GM12878 (cell line): ENCODE results near the gene ASMTL. TPM values are rescaled to one million over a fixed set of nuclear protein-coding genes. Genes with fewer than 3 reads are reported as not detected.
A peak's percentile ranks its signal among the peaks of the same experiment; 100 is the strongest.

Experiments used
- CBFB ChIP-seq: IDR thresholded peaks from 2 replicates; pipeline ENCODE4 v1.6.1; 2016; ENCODE audit warnings: antibody characterized with exemption, low read depth
- CBX5 ChIP-seq: sonication (generic); IDR thresholded peaks from 2 replicates; pipeline ENCODE4 v1.6.1; 2016; ENCODE audit warnings: low read depth, moderate library complexity, mild to moderate bottlenecking, inconsistent platforms
- FOS ChIP-seq: IDR thresholded peaks from 3 replicates; pipeline ENCODE4 v1.6.1; 2011; ENCODE audit warnings: borderline replicate concordance; ENCODE audit not compliant: insufficient read length; ENCODE audit errors: extremely low read depth
- FOXK2 ChIP-seq: fragments of 450-650 bp; IDR thresholded peaks from 2 replicates; pipeline ENCODE4 v1.6.1; 2017; ENCODE audit warnings: mild to moderate bottlenecking, moderate library complexity
- FOXM1 ChIP-seq: IDR thresholded peaks from 2 replicates; pipeline ENCODE4 v1.6.1; 2012; ENCODE audit warnings: low read depth, mild to moderate bottlenecking, inconsistent platforms, low read length, moderate library complexity
- HDAC6 ChIP-seq: fragments of 200-600 bp; sonication (generic); IDR thresholded peaks from one replicate; pipeline ENCODE4 v1.8.0; 2017; ENCODE audit warnings: antibody characterized with exemption; ENCODE audit not compliant: unreplicated experiment
- IKZF1 ChIP-seq: fragments of 450-650 bp; conservative IDR thresholded peaks from 2 replicates; pipeline ENCODE4 v1.6.1; 2017; ENCODE audit warnings: antibody characterized with exemption, mild to moderate bottlenecking
- MEF2A ChIP-seq: IDR thresholded peaks from 2 replicates; pipeline ENCODE4 v1.6.1; 2011; ENCODE audit warnings: low read depth, mild to moderate bottlenecking, low read length, moderate library complexity; ENCODE audit not compliant: insufficient read depth
- NFYA ChIP-seq: IDR thresholded peaks from 2 replicates; pipeline ENCODE4 v1.6.1; 2011; ENCODE audit warnings: low read depth, mild to moderate bottlenecking, low read length, improper control_type of control experiment, borderline replicate concordance
- NR2F1 ChIP-seq: fragments of 450-650 bp; conservative IDR thresholded peaks from 2 replicates; pipeline ENCODE4 v1.6.1; 2017; ENCODE audit warnings: mild to moderate bottlenecking
- PAX5 ChIP-seq: IDR thresholded peaks from 2 replicates; pipeline ENCODE4 v1.6.1; 2011; ENCODE audit warnings: low read depth, low read length, borderline replicate concordance
- POLR2A ChIP-seq: IDR thresholded peaks from 2 replicates; pipeline ENCODE4 v1.6.1; 2011; ENCODE audit warnings: low read depth, mild to moderate bottlenecking, low read length
- POU2F2 ChIP-seq: IDR thresholded peaks from 3 replicates; pipeline ENCODE4 v1.6.1; 2011; ENCODE audit warnings: low read depth, mild to moderate bottlenecking, low read length, borderline replicate concordance
- RAD51 ChIP-seq: fragments of 450-650 bp; IDR thresholded peaks from 2 replicates; pipeline ENCODE4 v1.6.1; 2016; ENCODE audit warnings: moderate library complexity, mild to moderate bottlenecking, inconsistent platforms
- RBBP5 ChIP-seq: fragments of 200-600 bp; sonication (generic); conservative IDR thresholded peaks from 2 replicates; pipeline ENCODE4 v1.6.1; 2016
- RFX5 ChIP-seq: IDR thresholded peaks from 2 replicates; pipeline ENCODE4 v1.6.1; 2011; ENCODE audit warnings: low read depth, low read length, improper control_type of control experiment
- SIN3A ChIP-seq: IDR thresholded peaks from 2 replicates; pipeline ENCODE4 v1.6.1; 2012; ENCODE audit warnings: low read depth, low read length, improper control_type of control experiment
- SMAD1 ChIP-seq: fragments of 450-650 bp; IDR thresholded peaks from 2 replicates; pipeline ENCODE4 v1.6.1; 2018; ENCODE audit warnings: mild to moderate bottlenecking, low read depth; ENCODE audit not compliant: partially characterized antibody
- SMARCA5 ChIP-seq: fragments of 450-650 bp; IDR thresholded peaks from 2 replicates; pipeline ENCODE4 v1.6.1; 2017; ENCODE audit warnings: mild to moderate bottlenecking
- SP1 ChIP-seq: IDR thresholded peaks from one replicate; pipeline ENCODE4 v1.6.1; 2011; ENCODE audit warnings: low read depth, low read length
- SPI1 ChIP-seq: IDR thresholded peaks from 2 replicates; pipeline ENCODE4 v1.6.1; 2011; ENCODE audit warnings: low read depth, mild to moderate bottlenecking, low read length, moderate library complexity, borderline replicate concordance; ENCODE audit not compliant: insufficient read depth
- SREBF1 ChIP-seq: IDR thresholded peaks from 2 replicates; pipeline ENCODE4 v1.6.1; 2012; ENCODE audit warnings: mild to moderate bottlenecking, low read length
- SRF ChIP-seq, 2 experiments: IDR thresholded peaks; 2 replicates each; pipeline ENCODE4 v1.6.1; 2011; ENCODE audit warnings: low read depth in 2 of 2, low read length in 2 of 2, mild to moderate bottlenecking in 1 of 2, moderate library complexity in 1 of 2
- TAF1 ChIP-seq: IDR thresholded peaks from 2 replicates; pipeline ENCODE4 v1.6.1; 2011; ENCODE audit warnings: mild to moderate bottlenecking, low read depth, low read length, borderline replicate concordance
- YBX1 ChIP-seq: fragments of 450-650 bp; IDR thresholded peaks from 2 replicates; pipeline ENCODE4 v1.6.1; 2016; ENCODE audit warnings: antibody characterized with exemption
- polyA plus RNA-seq, 11 experiments: library from polyadenylated mRNA; depleted of rRNA in 4 of 11; unstranded in 6 of 11; stranded (reverse) in 5 of 11; fragments of >200 nt; fragmentation: Nextera tagmentation in 4 of 11; fragmentation: Illumina TruSeq in 1 of 11; extraction: Ambion mirVana in 4 of 11; extraction: Trizol in 1 of 11; gene quantifications; 1 replicate in 1 of 11; 2 replicates in 10 of 11; pipeline versions ENCODE4 v1.2.1 to v1.2.3, GENCODE V29; 2011 to 2016; ENCODE audit warnings: inconsistent platforms in 2 of 11, missing spikeins in 2 of 11, low read depth in 1 of 11
- total RNA-seq, 4 experiments: library from RNA; depleted of rRNA in 3 of 4; stranded (reverse); fragments of >200 nt in 3 of 4; fragmentation: Illumina TruSeq in 1 of 4; extraction: Trizol in 1 of 4; gene quantifications; 2 replicates each; pipeline versions ENCODE4 v1.2.1 to v1.2.3, GENCODE V29; 2013 to 2021
- TF ChIP-seq, protein P1 (sequence below): fragments of 450-650 bp; IDR thresholded peaks from 2 replicates; pipeline ENCODE4 v1.6.1; 2016; ENCODE audit warnings: mild to moderate bottlenecking
- TF ChIP-seq, protein P2 (sequence below): IDR thresholded peaks from 2 replicates; pipeline ENCODE4 v1.6.1; 2012; ENCODE audit warnings: low read length, inconsistent platforms
- TF ChIP-seq, protein P3 (sequence below): IDR thresholded peaks from 2 replicates; pipeline ENCODE4 v1.6.1; 2012; ENCODE audit warnings: low read depth, low read length, improper control_type of control experiment
- TF ChIP-seq, protein P4 (sequence below): IDR thresholded peaks from 2 replicates; pipeline ENCODE4 v1.6.1; 2011; ENCODE audit warnings: borderline replicate concordance, low read depth, mild to moderate bottlenecking, moderate library complexity, low read length; ENCODE audit not compliant: insufficient read depth, poor library complexity, severe bottlenecking

ASMTL gene
- total and polyA plus RNA-seq, 10 of the 15 experiments (the other 5 are each of a cell fraction or from before 2014, with no cell fraction given), result 1.6 to 51.9 (median 32.1) TPM

- TF ChIP-seq, protein P1, sequence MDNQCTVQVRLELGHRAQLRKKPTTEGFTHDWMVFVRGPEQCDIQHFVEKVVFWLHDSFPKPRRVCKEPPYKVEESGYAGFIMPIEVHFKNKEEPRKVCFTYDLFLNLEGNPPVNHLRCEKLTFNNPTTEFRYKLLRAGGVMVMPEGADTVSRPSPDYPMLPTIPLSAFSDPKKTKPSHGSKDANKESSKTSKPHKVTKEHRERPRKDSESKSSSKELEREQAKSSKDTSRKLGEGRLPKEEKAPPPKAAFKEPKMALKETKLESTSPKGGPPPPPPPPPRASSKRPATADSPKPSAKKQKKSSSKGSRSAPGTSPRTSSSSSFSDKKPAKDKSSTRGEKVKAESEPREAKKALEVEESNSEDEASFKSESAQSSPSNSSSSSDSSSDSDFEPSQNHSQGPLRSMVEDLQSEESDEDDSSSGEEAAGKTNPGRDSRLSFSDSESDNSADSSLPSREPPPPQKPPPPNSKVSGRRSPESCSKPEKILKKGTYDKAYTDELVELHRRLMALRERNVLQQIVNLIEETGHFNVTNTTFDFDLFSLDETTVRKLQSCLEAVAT, result no peak
- TF ChIP-seq CBX5 (no peak), SIN3A (no peak), TAF1 (no peak), YBX1 (no peak), MEF2A (0 out of 2 replicates have a peak, but pooled peaks have one; percentile 36), SRF (IDR thresholded peaks at IDR 0.05; ENCODE audit: low read depth in 2 of 2, low read length in 2 of 2) (no peak), CBFB (no peak), IKZF1 (0 out of 2 replicates have a peak, but pooled peaks have one; percentile 2), SREBF1 (no peak), PAX5 (peak; percentile 35; the same call in 1 of the 2 replicates), SMAD1 (no peak), FOS (no peak), NFYA (no peak), RAD51 (no peak), FOXM1 (peak; percentile 75; the same call in 1 of the 2 replicates), POLR2A (no peak), RFX5 (no peak), POU2F2 (no peak), HDAC6 (no peak), RBBP5 (no peak), SP1 (no peak), SMARCA5 (no peak), SPI1 (no peak), NR2F1 (no peak), FOXK2 (no peak)
- TF ChIP-seq, protein P2, sequence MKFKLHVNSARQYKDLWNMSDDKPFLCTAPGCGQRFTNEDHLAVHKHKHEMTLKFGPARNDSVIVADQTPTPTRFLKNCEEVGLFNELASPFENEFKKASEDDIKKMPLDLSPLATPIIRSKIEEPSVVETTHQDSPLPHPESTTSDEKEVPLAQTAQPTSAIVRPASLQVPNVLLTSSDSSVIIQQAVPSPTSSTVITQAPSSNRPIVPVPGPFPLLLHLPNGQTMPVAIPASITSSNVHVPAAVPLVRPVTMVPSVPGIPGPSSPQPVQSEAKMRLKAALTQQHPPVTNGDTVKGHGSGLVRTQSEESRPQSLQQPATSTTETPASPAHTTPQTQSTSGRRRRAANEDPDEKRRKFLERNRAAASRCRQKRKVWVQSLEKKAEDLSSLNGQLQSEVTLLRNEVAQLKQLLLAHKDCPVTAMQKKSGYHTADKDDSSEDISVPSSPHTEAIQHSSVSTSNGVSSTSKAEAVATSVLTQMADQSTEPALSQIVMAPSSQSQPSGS, result peak; percentile 9; the same call in 1 of the 2 replicates
- TF ChIP-seq, protein P3, sequence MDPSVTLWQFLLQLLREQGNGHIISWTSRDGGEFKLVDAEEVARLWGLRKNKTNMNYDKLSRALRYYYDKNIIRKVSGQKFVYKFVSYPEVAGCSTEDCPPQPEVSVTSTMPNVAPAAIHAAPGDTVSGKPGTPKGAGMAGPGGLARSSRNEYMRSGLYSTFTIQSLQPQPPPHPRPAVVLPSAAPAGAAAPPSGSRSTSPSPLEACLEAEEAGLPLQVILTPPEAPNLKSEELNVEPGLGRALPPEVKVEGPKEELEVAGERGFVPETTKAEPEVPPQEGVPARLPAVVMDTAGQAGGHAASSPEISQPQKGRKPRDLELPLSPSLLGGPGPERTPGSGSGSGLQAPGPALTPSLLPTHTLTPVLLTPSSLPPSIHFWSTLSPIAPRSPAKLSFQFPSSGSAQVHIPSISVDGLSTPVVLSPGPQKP, result no peak
- TF ChIP-seq, protein P4, sequence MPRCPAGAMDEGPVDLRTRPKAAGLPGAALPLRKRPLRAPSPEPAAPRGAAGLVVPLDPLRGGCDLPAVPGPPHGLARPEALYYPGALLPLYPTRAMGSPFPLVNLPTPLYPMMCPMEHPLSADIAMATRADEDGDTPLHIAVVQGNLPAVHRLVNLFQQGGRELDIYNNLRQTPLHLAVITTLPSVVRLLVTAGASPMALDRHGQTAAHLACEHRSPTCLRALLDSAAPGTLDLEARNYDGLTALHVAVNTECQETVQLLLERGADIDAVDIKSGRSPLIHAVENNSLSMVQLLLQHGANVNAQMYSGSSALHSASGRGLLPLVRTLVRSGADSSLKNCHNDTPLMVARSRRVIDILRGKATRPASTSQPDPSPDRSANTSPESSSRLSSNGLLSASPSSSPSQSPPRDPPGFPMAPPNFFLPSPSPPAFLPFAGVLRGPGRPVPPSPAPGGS, result no peak
Measured at GRCh38 chrX:1484638-1485019, 31.9 kb upstream of the ASMTL start (continued).
